Right cardiac atrium (tissue), 5 donors: Measurements from ENCODE around the gene SH3RF1. TPM values are rescaled to one million over a fixed set of nuclear protein-coding genes. Genes with fewer than 3 reads are reported as not detected.

Experiments used
- ATAC-seq, 2 donors: fragments of 200-7000 bp; cut with Tn5 transposase; one replicate each; pipeline versions ENCODE4 v1.8.0 to v1.9.1; 2020; ENCODE audit warnings: moderate library complexity in 2 of 2, mild to moderate bottlenecking in 1 of 2
- DNase-seq, 3 donors: peaks; one replicate each; pipeline ENCODE4 v3.0.0-alpha.2; 2020
- H3K27ac ChIP-seq: one replicate; pipeline ENCODE4 v1.5.1; 2013; ENCODE audit warnings: mild to moderate bottlenecking, low read length, control low read depth, moderate library complexity
- H3K27me3 ChIP-seq: one replicate; pipeline ENCODE4 v1.6.1; 2013; ENCODE audit not compliant: control insufficient read depth, insufficient read depth
- H3K4me1 ChIP-seq: one replicate; pipeline ENCODE4 v1.6.1; 2013; ENCODE audit warnings: low read length; ENCODE audit not compliant: control insufficient read depth, insufficient read depth
- H3K4me3 ChIP-seq: one replicate; pipeline ENCODE4 v1.5.1; 2013; ENCODE audit warnings: low read length, control low read depth
- H3K9me3 ChIP-seq: one replicate; pipeline ENCODE4 v1.6.1; 2013; ENCODE audit warnings: low read length; ENCODE audit not compliant: control insufficient read depth
- WGBS: extraction: QIAGEN DNeasy Blood & Tissue Kit; methylation state at CpG from one replicate; pipeline ENCODE4 v1.1.7; 2013; 5-methylcytosine and 5-hydroxymethylcytosine counted together
- intact Hi-C, 4 donors: fragments of 100-400 bp; cut with DNase I; formaldehyde crosslinking; loops; one replicate each; pipeline versions ENCODE4 v1.11.0 to v1.14.0; 2022 to 2023
- polyA plus RNA-seq: library from polyadenylated mRNA; stranded (reverse); fragments of 200-250 nt; gene quantifications from one replicate; pipeline ENCODE4 v1.2.3, GENCODE V29; 2013
- total RNA-seq, 4 donors: library from RNA; stranded (reverse); fragmentation: NEBNext Ultra II Directional; extraction: Animal tissue kit (Norgen Biotek cat#: 25700); gene quantifications; one replicate each; pipeline ENCODE4 v1.2.1, GENCODE V29; 2021
- donor health status: healthy with polysubstance abuse.
- donor health status: DM: no; HTN: yes; CAD: no.
- donor health status: DM: no; HTN: no; CAD: no.
- donor health status: DM: no; HTN: yes; CAD: no; lungs with severe emphysema.
- donor health status: DM: yes; HTN: yes; CAD: no.

The SH3RF1 gene
- total and polyA plus RNA-seq, 5 donors: 2.4 to 16.7 (median 7.9) TPM

GRCh38 chr4:169114341-169114974 is 156.3 kb downstream of the SH3RF1 start:
- DNase-seq: no peak
- intact Hi-C loops: no loop called here
- Histone ChIP-seq H3K27me3 (no peaks in the 10 kb centered on the region), H3K4me1 (no peaks in the 10 kb centered on the region), H3K9me3 (no peaks in the 10 kb centered on the region), H3K27ac (no peak overlapping the region), H3K4me3 (no peak overlapping the region)
- ATAC-seq: no peak
- WGBS: 98% methylated on average over 3 of the region's 3 CpGs

GRCh38 chr4:169110633-169111032 is 160.1 kb downstream of the SH3RF1 start:
- no peak for DNase-seq

GRCh38 chr4:169109035-169109675 is 161.6 kb downstream of the SH3RF1 start:
- no peak for ATAC-seq
- DNase-seq: no peak
- H3K27ac ChIP-seq: no peak overlapping the region
- no peaks in the 10 kb centered on the region for H3K4me1 ChIP-seq
- H3K27me3 ChIP-seq: no peaks in the 10 kb centered on the region
- H3K4me3 ChIP-seq: no peak overlapping the region
- WGBS: 88% methylated on average over 2 of the region's 2 CpGs
- H3K9me3 ChIP-seq: no peaks in the 10 kb centered on the region
- intact Hi-C loops: no loop called here

More at GRCh38 chr4:169110633-169111032, 160.1 kb downstream of the SH3RF1 start:
- Histone ChIP-seq H3K27ac (no peak overlapping the region), H3K4me1 (no peaks in the 10 kb centered on the region), H3K4me3 (no peak overlapping the region), H3K9me3 (no peaks in the 10 kb centered on the region), H3K27me3 (no peaks in the 10 kb centered on the region)
- WGBS: 98% methylated on average over 4 of the region's 4 CpGs
- intact Hi-C loops: no loop called here
- no peak for ATAC-seq

- H3K9me3 ChIP-seq: no peaks in the 10 kb centered on the region
- intact Hi-C loops: no loop called here
- no peak overlapping the region for H3K27ac ChIP-seq
- WGBS: 94% methylated on average over 4 of the region's 4 CpGs
- H3K4me1 ChIP-seq: peaks cover 3% of the 10 kb centered on the region
- no peak for DNase-seq
- ATAC-seq: no peak
- no peak overlapping the region for H3K4me3 ChIP-seq
- no peaks in the 10 kb centered on the region for H3K27me3 ChIP-seq
Observed at GRCh38 chr4:169108303-169108702, 162.5 kb downstream of the SH3RF1 start.

- intact Hi-C loops: no loop called here
- WGBS: 62% methylated on average over 2 of the region's 2 CpGs
- Histone ChIP-seq H3K27me3 (no peaks in the 10 kb centered on the region), H3K27ac (no peak overlapping the region), H3K9me3 (no peaks in the 10 kb centered on the region), H3K4me1 (peaks cover 3% of the 10 kb centered on the region), H3K4me3 (no peak overlapping the region)
- ATAC-seq (no peak), DNase-seq (no peak)
Observed at GRCh38 chr4:169107528-169107927, 163.2 kb downstream of the SH3RF1 start.

- ATAC-seq (no peak), DNase-seq (peak in 1 of 3 donors; percentile 54)
- Histone ChIP-seq H3K4me1 (peaks cover 3% of the 10 kb centered on the region), H3K4me3 (no peak overlapping the region), H3K27me3 (no peaks in the 10 kb centered on the region), H3K9me3 (no peaks in the 10 kb centered on the region), H3K27ac (no peak overlapping the region)
- 96% methylated on average over 16 of the region's 16 CpGs for WGBS
- intact Hi-C loops: no loop called here
Observed at GRCh38 chr4:169106696-169107229, 164.0 kb downstream of the SH3RF1 start.

- Histone ChIP-seq H3K4me3 (no peak overlapping the region), H3K9me3 (no peaks in the 10 kb centered on the region), H3K27me3 (no peaks in the 10 kb centered on the region), H3K27ac (no peak overlapping the region), H3K4me1 (peaks cover 3% of the 10 kb centered on the region)
- DNase-seq (no peak), ATAC-seq (no peak)
- 94% methylated on average over 6 of the region's 6 CpGs for WGBS
- intact Hi-C loops: no loop called here
Observed at GRCh38 chr4:169105620-169106019, 165.1 kb downstream of the SH3RF1 start.

- Histone ChIP-seq H3K9me3 (no peaks in the 10 kb centered on the region), H3K27ac (no peak overlapping the region), H3K4me3 (no peak overlapping the region), H3K4me1 (peaks cover 3% of the 10 kb centered on the region), H3K27me3 (no peaks in the 10 kb centered on the region)
- peak in 1 of 2 donors; percentile 38 for ATAC-seq
- 64% methylated on average over 3 of the region's 3 CpGs for WGBS
- DNase-seq: no peak
- intact Hi-C loops: no loop called here
Observed at GRCh38 chr4:169103966-169104412, 166.8 kb downstream of the SH3RF1 start.

- intact Hi-C loops: no loop called here
- WGBS: 71% methylated on average over 2 of the region's 2 CpGs
- H3K9me3 ChIP-seq: no peaks in the 10 kb centered on the region
- H3K27me3 ChIP-seq: no peaks in the 10 kb centered on the region
- ATAC-seq: peak; percentile 26 to 28
- no peak overlapping the region for H3K4me3 ChIP-seq
- peaks cover 3% of the 10 kb centered on the region for H3K4me1 ChIP-seq
- DNase-seq: no peak
- no peak overlapping the region for H3K27ac ChIP-seq
Observed at GRCh38 chr4:169102026-169102425, 168.7 kb downstream of the SH3RF1 start.

GRCh38 chr4:169100670-169101101 is 170.1 kb downstream of the SH3RF1 start:
- Histone ChIP-seq H3K9me3 (no peaks in the 10 kb centered on the region), H3K4me1 (peaks cover 3% of the 10 kb centered on the region), H3K27me3 (no peaks in the 10 kb centered on the region), H3K4me3 (no peak overlapping the region), H3K27ac (no peak overlapping the region)
- WGBS: 80% methylated on average over 4 of the region's 4 CpGs
- ATAC-seq: peak; percentile 22 to 30
- intact Hi-C loops: no loop called here
- DNase-seq: no peak

- intact Hi-C loops: no loop called here
- Histone ChIP-seq H3K27ac (peak overlapping the region; percentile 82), H3K4me3 (no peak overlapping the region), H3K9me3 (no peaks in the 10 kb centered on the region), H3K4me1 (peaks cover 4% of the 10 kb centered on the region), H3K27me3 (no peaks in the 10 kb centered on the region)
- ATAC-seq (peak; percentile 31 to 70), DNase-seq (no peak)
- 48% methylated on average over 3 of the region's 3 CpGs for WGBS
Observed at GRCh38 chr4:169099771-169100180, 171.0 kb downstream of the SH3RF1 start.
